NCI-H2029 treated with DMSO at 0.1 percent for 48 hours (cell line): ENCODE measurements around the gene UROS.
A peak's percentile ranks its signal among the peaks of the same experiment; 100 is the strongest.

Experiments
- DNase-seq: peaks from one replicate; lab custom pipeline; 2025; lab: John Stamatoyannopoulos, UW

Gene UROS

GRCh38 chr10:125762692-125763648 is 60.1 kb downstream of the UROS start:
- DNase-seq = no peak

DNA sequence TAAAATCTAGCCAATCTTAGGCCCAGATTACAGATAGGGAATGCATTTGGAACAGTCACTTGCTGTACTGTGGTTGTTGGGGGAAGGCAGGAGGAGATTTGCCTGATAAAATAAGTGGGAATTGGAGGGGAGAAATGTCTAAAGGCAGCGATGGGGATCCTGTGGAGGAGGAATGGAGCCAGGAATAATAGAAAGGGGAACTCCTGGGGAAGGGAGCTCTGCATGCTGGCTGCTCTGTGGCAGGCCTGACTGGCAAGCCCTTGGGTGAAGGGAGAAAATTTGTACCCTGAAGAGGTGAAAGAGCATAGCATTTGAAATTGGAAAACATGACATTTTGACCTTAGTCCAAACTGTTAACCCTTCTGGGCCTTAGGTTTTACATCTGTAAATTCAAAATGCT is 61.1 kb downstream of the UROS start:
- no peak for DNase-seq

DNA sequence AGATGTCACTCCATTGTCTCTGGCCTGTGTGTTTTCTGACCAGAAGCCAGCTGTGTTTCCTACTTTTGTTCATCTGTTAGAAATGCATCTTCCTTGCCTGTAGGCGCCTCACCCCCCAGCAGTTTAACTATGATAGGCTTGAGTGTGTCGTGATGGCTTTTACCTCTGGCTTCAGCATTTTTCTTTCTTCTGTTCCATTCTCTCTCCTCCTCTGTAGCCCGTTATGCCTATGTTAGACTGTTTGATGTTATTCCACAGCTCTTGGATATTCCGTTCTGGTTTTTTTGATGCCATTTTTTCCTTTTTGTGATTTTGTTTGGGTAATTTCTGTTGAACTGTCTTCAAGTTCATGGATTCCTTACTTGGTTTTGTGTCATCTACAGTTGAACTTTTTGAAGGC is 65.3 kb downstream of the UROS start:
- DNase-seq = no peak

DNA sequence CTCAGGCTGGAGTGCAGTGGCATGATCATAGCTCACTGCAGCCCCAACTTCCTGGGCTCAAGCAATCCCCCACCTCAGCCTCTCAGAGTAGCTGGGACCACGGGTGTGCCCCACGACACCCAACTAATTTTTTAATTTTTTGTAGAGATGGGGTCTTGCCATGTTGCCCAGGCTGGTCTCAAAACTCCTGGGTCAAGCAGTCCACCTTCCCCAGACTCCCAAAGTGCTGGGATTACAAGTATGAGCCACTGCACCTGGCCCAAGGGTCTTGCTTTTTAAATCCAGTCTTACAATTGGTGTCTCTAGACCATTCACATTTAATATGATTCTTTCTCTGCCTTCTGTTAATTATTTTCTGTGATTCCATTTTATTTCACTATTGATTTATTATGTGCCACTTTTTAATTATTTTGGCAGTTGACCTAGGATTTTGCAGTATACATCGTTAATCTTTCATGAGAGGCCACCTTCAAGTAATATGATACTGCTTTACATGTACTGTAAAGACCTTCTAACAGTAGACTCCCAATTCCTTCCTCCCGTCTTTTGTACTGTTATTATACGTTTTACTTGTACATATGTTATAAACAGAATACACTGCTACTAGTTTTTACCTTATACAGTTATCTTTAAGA is 66.1 kb downstream of the UROS start:
- no peak for DNase-seq

GRCh38 chr10:125756196-125756595 is 66.9 kb downstream of the UROS start:
- peak; percentile 55 for DNase-seq

GRCh38 chr10:125747417-125747816 is 75.6 kb downstream of the UROS start:
- no peak for DNase-seq

DNA sequence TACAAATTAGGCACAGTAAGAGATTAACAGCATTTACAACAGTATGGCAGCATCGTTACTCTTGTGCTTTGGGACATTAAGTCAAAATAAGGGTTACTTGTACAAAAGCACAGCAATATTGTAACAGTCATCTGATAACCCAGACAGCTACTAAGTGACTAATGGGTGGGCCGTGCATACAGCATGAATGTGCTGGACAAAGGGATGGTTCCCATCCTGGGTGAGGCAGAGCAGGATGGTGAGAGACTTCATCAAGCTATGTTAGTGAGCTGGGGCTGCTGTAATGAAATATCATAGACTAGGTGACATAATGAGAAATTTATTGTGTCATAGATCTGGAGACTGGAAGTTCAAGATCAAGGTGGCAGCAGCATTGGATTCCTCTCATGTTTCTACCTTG is 78.1 kb downstream of the UROS start:
- DNase-seq = no peak

DNA sequence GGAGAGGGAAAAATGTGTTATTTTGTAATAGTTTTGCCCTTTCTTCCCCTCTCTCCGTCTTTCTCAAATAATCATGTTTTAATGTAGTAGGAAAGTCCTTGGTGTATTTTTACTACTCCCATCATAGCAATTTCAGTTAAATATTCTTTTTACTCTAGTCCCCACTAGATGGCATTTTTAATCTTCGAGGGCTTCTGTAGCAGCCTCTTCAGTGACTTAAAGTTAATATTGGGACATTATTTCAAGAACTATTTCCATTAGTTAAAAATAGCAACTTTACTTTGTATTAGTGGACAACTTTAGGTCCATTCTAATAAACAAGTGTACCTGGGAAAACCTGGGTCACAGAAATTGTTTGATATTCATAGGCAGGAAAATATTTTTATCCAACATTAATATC is 80.6 kb downstream of the UROS start:
- no peak for DNase-seq

GRCh38 chr10:125739994-125740679 is 82.9 kb downstream of the UROS start:
- DNase-seq = no peak
